Measurements from ENCODE around the gene PLA2G4B.

GRCh38 chr15:41794081-41794480, 44.6 kb upstream of the PLA2G4B start:
- TF ChIP-seq CTCF (IDR thresholded peaks at IDR 0.05) (no peak), EZH2 (IDR thresholded peaks at IDR 0.05; ENCODE audit: borderline replicate concordance, insufficient read depth, low read depth, low read length, poor library complexity, severe bottlenecking) (no peak)
